HepG2 (cell line): Measurements from ENCODE around the gene SIT1. TPM values are rescaled to one million over a fixed set of nuclear protein-coding genes. Genes with fewer than 3 reads are reported as not detected.

Experiments
- GLI4 ChIP-seq: sonication (generic); formaldehyde crosslinking; IDR thresholded peaks from 2 replicates; pipeline ENCODE4 v1.5.1; 2020; ENCODE audit warnings: missing genetic modification reagents, mild to moderate bottlenecking, moderate library complexity, borderline replicate concordance
- PCBP1 ChIP-seq: fragments of 200-400 bp; formaldehyde crosslinking; IDR thresholded peaks from 2 replicates; pipeline ENCODE4 v1.6.1; 2017; ENCODE audit warnings: mild to moderate bottlenecking, low read depth, low read length, borderline replicate concordance
- RFX3 ChIP-seq: IDR thresholded peaks from 2 replicates; pipeline ENCODE4 v1.6.1; 2016; ENCODE audit warnings: missing biosample characterization, missing genetic modification reagents
- RXRA ChIP-seq: sonication (generic); formaldehyde crosslinking; IDR thresholded peaks from 2 replicates; pipeline ENCODE4 v1.5.1; 2020; ENCODE audit warnings: missing genetic modification reagents
- TARDBP ChIP-seq: sonication (generic); formaldehyde crosslinking; IDR thresholded peaks from 2 replicates; pipeline ENCODE4 v1.8.0; 2022; ENCODE audit warnings: mild to moderate bottlenecking, missing genetic modification reagents
- U2AF1 ChIP-seq: fragments of 200-400 bp; formaldehyde crosslinking; optimal IDR thresholded peaks from 2 replicates; pipeline ENCODE3; 2017; ENCODE audit warnings: mild to moderate bottlenecking, low read depth, low read length
- ZC3H4 ChIP-seq: sonication (generic); formaldehyde crosslinking; IDR thresholded peaks from 2 replicates; pipeline ENCODE4 v1.4.0; 2020; ENCODE audit warnings: missing genetic modification reagents, borderline replicate concordance
- ZFP1 ChIP-seq: IDR thresholded peaks from 2 replicates; pipeline ENCODE4 v1.6.1; 2016
- ZNF205 ChIP-seq: IDR thresholded peaks from 2 replicates; pipeline ENCODE4 v1.6.1; 2018; ENCODE audit warnings: missing biosample characterization, missing genetic modification reagents
- ZNF33B ChIP-seq: sonication (generic); formaldehyde crosslinking; IDR thresholded peaks from 2 replicates; pipeline ENCODE4 v1.5.1; 2020; ENCODE audit warnings: mild to moderate bottlenecking, missing genetic modification reagents
- ZNF83 ChIP-seq: sonication (generic); formaldehyde crosslinking; IDR thresholded peaks from 2 replicates; pipeline ENCODE4 v1.4.0; 2020; ENCODE audit warnings: missing genetic modification reagents, mild to moderate bottlenecking, borderline replicate concordance
- ZNF878 ChIP-seq: sonication (generic); formaldehyde crosslinking; IDR thresholded peaks from 2 replicates; pipeline ENCODE4 v1.8.1; 2023; ENCODE audit warnings: mild to moderate bottlenecking, missing genetic modification reagents, moderate library complexity
- polyA plus RNA-seq, 8 experiments: library from polyadenylated mRNA; depleted of rRNA in 3 of 8; stranded (reverse) in 7 of 8; unstranded in 1 of 8; fragments of >200 nt; fragmentation: Illumina TruSeq in 4 of 8; extraction: Trizol in 4 of 8; gene quantifications; 2 replicates each; pipeline versions ENCODE4 v1.2.1 to v1.2.3, GENCODE V29; 2011 to 2016; ENCODE audit warnings: low read depth in 4 of 8, missing spikeins in 1 of 8, mixed read lengths in 1 of 8; ENCODE audit not compliant: insufficient read depth in 1 of 8
- total RNA-seq, 5 experiments: library from RNA; depleted of rRNA; stranded (reverse); fragments of >200 nt; fragmentation: Illumina TruSeq; extraction: Trizol; gene quantifications; 2 replicates each; pipeline ENCODE4 v1.2.3, GENCODE V29; 2016; ENCODE audit warnings: low read depth in 1 of 5
- TF ChIP-seq, protein P1 (sequence below): sonication (generic); formaldehyde crosslinking; IDR thresholded peaks from 2 replicates; pipeline ENCODE4 v1.5.0; 2020; ENCODE audit warnings: mild to moderate bottlenecking, missing genetic modification reagents, borderline replicate concordance
- TF ChIP-seq, protein P2 (sequence below): IDR thresholded peaks from 2 replicates; pipeline ENCODE4 v1.6.1; 2012; ENCODE audit warnings: inconsistent platforms
- TF ChIP-seq, protein P3 (sequence below): sonication (generic); formaldehyde crosslinking; IDR thresholded peaks from 2 replicates; pipeline ENCODE4; 2020; ENCODE audit warnings: missing genetic modification reagents, mild to moderate bottlenecking, borderline replicate concordance
- TF ChIP-seq, protein P4 (sequence below): sonication (generic); formaldehyde crosslinking; IDR thresholded peaks from 2 replicates; pipeline ENCODE4 v1.4.0; 2020; ENCODE audit warnings: mild to moderate bottlenecking, missing genetic modification reagents, borderline replicate concordance

SIT1 gene
- total and polyA plus RNA-seq, 2 of the 13 experiments (the other 11 are each of a cell fraction or from before 2014, with no cell fraction given): 0.09 to 6.7 TPM

DNA sequence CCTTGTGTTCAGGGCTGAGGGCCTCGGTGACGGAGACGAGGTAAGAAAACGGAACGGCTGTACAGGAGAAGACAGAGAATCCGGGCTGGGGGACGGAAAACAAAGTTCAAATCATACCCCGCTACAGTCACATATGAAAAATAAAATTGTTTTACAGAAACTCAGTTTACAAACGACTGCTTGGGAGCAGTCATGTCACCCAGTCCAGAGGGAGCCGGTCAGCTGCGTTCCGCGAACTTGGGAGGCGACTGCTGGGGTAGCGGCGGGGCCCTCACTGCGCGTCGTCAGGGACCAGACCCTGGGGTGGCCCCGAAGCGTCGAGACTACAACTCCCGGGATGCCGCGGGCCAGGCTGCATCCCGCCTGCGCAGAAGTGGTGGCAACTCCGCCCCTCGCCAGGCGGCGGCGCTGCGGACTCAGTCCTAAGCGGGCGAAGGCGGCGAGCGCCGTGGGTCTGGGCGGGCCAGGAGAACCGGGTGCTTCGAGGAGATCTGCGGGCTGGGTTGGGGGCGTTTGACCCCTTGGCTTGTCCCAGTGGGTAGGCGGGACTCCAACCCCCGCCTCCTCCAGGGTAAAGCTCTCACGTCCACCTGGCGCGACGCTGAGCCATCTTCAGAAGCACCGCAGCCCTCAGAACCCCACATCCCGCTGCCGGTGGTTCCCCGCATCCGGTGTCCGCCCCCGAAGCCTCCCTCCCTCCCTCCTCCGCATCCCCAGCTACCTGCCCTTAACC is 4.0 kb downstream of the SIT1 start (continued):
- TF ChIP-seq, protein P1, sequence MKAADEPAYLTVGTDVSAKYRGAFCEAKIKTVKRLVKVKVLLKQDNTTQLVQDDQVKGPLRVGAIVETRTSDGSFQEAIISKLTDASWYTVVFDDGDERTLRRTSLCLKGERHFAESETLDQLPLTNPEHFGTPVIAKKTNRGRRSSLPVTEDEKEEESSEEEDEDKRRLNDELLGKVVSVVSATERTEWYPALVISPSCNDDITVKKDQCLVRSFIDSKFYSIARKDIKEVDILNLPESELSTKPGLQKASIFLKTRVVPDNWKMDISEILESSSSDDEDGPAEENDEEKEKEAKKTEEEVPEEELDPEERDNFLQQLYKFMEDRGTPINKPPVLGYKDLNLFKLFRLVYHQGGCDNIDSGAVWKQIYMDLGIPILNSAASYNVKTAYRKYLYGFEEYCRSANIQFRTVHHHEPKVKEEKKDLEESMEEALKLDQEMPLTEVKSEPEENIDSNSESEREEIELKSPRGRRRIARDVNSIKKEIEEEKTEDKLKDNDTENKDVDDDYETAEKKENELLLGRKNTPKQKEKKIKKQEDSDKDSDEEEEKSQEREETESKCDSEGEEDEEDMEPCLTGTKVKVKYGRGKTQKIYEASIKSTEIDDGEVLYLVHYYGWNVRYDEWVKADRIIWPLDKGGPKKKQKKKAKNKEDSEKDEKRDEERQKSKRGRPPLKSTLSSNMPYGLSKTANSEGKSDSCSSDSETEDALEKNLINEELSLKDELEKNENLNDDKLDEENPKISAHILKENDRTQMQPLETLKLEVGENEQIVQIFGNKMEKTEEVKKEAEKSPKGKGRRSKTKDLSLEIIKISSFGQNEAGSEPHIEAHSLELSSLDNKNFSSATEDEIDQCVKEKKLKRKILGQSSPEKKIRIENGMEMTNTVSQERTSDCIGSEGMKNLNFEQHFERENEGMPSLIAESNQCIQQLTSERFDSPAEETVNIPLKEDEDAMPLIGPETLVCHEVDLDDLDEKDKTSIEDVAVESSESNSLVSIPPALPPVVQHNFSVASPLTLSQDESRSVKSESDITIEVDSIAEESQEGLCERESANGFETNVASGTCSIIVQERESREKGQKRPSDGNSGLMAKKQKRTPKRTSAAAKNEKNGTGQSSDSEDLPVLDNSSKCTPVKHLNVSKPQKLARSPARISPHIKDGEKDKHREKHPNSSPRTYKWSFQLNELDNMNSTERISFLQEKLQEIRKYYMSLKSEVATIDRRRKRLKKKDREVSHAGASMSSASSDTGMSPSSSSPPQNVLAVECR (CRISPR knock-in tag): peak; percentile 84
- TF ChIP-seq TARDBP (CRISPR knock-in tag): no peak
- no peak for TF ChIP-seq RFX3 (CRISPR knock-in tag)
- TF ChIP-seq U2AF1: no peak
- TF ChIP-seq ZC3H4: no peak
- TF ChIP-seq, protein P2, sequence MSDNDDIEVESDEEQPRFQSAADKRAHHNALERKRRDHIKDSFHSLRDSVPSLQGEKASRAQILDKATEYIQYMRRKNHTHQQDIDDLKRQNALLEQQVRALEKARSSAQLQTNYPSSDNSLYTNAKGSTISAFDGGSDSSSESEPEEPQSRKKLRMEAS: peak; percentile 69; the same call in 1 of the 2 replicates
- peak; percentile 59; the same call in 1 of the 2 replicates for TF ChIP-seq ZNF33B (CRISPR knock-in tag)
- TF ChIP-seq, protein P3, sequence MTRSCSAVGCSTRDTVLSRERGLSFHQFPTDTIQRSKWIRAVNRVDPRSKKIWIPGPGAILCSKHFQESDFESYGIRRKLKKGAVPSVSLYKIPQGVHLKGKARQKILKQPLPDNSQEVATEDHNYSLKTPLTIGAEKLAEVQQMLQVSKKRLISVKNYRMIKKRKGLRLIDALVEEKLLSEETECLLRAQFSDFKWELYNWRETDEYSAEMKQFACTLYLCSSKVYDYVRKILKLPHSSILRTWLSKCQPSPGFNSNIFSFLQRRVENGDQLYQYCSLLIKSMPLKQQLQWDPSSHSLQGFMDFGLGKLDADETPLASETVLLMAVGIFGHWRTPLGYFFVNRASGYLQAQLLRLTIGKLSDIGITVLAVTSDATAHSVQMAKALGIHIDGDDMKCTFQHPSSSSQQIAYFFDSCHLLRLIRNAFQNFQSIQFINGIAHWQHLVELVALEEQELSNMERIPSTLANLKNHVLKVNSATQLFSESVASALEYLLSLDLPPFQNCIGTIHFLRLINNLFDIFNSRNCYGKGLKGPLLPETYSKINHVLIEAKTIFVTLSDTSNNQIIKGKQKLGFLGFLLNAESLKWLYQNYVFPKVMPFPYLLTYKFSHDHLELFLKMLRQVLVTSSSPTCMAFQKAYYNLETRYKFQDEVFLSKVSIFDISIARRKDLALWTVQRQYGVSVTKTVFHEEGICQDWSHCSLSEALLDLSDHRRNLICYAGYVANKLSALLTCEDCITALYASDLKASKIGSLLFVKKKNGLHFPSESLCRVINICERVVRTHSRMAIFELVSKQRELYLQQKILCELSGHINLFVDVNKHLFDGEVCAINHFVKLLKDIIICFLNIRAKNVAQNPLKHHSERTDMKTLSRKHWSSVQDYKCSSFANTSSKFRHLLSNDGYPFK: 0 out of 2 replicates have a peak, but pooled peaks have one; percentile 48
- TF ChIP-seq PCBP1: 0 out of 2 replicates have a peak, but pooled peaks have one; percentile 65
- no peak for TF ChIP-seq ZFP1 (CRISPR knock-in tag)
- no peak for TF ChIP-seq ZNF83 (CRISPR knock-in tag)
- peak; percentile 61; the same call in 1 of the 2 replicates for TF ChIP-seq RXRA (CRISPR knock-in tag)
- no peak for TF ChIP-seq ZNF205 (CRISPR knock-in tag)
- TF ChIP-seq, protein P4, sequence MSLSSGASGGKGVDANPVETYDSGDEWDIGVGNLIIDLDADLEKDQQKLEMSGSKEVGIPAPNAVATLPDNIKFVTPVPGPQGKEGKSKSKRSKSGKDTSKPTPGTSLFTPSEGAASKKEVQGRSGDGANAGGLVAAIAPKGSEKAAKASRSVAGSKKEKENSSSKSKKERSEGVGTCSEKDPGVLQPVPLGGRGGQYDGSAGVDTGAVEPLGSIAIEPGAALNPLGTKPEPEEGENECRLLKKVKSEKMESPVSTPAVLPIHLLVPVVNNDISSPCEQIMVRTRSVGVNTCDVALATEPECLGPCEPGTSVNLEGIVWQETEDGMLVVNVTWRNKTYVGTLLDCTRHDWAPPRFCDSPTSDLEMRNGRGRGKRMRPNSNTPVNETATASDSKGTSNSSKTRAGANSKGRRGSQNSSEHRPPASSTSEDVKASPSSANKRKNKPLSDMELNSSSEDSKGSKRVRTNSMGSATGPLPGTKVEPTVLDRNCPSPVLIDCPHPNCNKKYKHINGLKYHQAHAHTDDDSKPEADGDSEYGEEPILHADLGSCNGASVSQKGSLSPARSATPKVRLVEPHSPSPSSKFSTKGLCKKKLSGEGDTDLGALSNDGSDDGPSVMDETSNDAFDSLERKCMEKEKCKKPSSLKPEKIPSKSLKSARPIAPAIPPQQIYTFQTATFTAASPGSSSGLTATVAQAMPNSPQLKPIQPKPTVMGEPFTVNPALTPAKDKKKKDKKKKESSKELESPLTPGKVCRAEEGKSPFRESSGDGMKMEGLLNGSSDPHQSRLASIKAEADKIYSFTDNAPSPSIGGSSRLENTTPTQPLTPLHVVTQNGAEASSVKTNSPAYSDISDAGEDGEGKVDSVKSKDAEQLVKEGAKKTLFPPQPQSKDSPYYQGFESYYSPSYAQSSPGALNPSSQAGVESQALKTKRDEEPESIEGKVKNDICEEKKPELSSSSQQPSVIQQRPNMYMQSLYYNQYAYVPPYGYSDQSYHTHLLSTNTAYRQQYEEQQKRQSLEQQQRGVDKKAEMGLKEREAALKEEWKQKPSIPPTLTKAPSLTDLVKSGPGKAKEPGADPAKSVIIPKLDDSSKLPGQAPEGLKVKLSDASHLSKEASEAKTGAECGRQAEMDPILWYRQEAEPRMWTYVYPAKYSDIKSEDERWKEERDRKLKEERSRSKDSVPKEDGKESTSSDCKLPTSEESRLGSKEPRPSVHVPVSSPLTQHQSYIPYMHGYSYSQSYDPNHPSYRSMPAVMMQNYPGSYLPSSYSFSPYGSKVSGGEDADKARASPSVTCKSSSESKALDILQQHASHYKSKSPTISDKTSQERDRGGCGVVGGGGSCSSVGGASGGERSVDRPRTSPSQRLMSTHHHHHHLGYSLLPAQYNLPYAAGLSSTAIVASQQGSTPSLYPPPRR (CRISPR knock-in tag): no peak
- TF ChIP-seq GLI4 (CRISPR knock-in tag): no peak
- TF ChIP-seq ZNF878 (CRISPR knock-in tag): no peak; the same call in 1 of the 2 replicates
